ENCODE results near the gene DGKA.

- TF ChIP-seq PATZ1 (CRISPR knock-in tag; IDR thresholded peaks at IDR 0.05; ENCODE audit: borderline replicate concordance), result no peak
- TF ChIP-seq, protein P1, sequence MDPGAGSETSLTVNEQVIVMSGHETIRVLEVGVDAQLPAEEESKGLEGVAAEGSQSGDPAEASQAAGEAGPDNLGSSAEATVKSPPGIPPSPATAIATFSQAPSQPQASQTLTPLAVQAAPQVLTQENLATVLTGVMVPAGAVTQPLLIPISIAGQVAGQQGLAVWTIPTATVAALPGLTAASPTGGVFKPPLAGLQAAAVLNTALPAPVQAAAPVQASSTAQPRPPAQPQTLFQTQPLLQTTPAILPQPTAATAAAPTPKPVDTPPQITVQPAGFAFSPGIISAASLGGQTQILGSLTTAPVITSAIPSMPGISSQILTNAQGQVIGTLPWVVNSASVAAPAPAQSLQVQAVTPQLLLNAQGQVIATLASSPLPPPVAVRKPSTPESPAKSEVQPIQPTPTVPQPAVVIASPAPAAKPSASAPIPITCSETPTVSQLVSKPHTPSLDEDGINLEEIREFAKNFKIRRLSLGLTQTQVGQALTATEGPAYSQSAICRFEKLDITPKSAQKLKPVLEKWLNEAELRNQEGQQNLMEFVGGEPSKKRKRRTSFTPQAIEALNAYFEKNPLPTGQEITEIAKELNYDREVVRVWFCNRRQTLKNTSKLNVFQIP (CRISPR knock-in tag; IDR thresholded peaks at IDR 0.05; ENCODE audit: borderline replicate concordance, low read depth), result no peak
- no peak for TF ChIP-seq ZFP3 (CRISPR knock-in tag; IDR thresholded peaks at IDR 0.05)
- TF ChIP-seq BACH2 (CRISPR knock-in tag; IDR thresholded peaks at IDR 0.05; ENCODE audit: borderline replicate concordance), result no peak
- no peak for TF ChIP-seq GLIS3 (CRISPR knock-in tag; IDR thresholded peaks at IDR 0.05)
- TF ChIP-seq OSR1 (CRISPR knock-in tag; IDR thresholded peaks at IDR 0.05), result no peak
- TF ChIP-seq ZFP30 (CRISPR knock-in tag; IDR thresholded peaks at IDR 0.05), result no peak
- no peak for TF ChIP-seq RARB (CRISPR knock-in tag; IDR thresholded peaks at IDR 0.05)
- TF ChIP-seq CREB5 (CRISPR knock-in tag; IDR thresholded peaks at IDR 0.05; ENCODE audit: low read depth), result no peak
- TF ChIP-seq ZNF8 (CRISPR knock-in tag; IDR thresholded peaks at IDR 0.05), result no peak
- no peak for TF ChIP-seq ZNF70 (CRISPR knock-in tag; IDR thresholded peaks at IDR 0.05)
- TF ChIP-seq ESRRG (CRISPR knock-in tag; IDR thresholded peaks at IDR 0.05), result no peak
Measured at GRCh38 chr12:55965240-55965639, 34.3 kb downstream of the DGKA start.
